Thoracic aorta (tissue), 2 donors: Measurements from ENCODE around the gene CCR5. TPM values are rescaled to one million over a fixed set of nuclear protein-coding genes. Genes with fewer than 3 reads are reported as not detected.

Source experiments
- ATAC-seq: fragments of 150-250 bp; one replicate; pipeline ENCODE4 v1.8.0; 2017; ENCODE audit warnings: low read depth; ENCODE audit not compliant: insufficient number of reproducible peaks, low FRiP score
- DNase-seq: peaks from one replicate; pipeline ENCODE4 v3.0.0-alpha.2; 2020; ENCODE audit warnings: low spot score
- H3K27ac ChIP-seq, 2 donors: fragments of 200-600 bp; sonication (generic); 1 replicate in 1 of 2; 2 replicates in 1 of 2; pipeline ENCODE4 v1.5.1; 2016; ENCODE audit warnings: mild to moderate bottlenecking in 2 of 2, moderate library complexity in 2 of 2
- H3K27me3 ChIP-seq: fragments of 200-600 bp; sonication (generic); replicated peaks from 2 replicates; pipeline ENCODE4 v1.6.0; 2016; ENCODE audit warnings: mild to moderate bottlenecking; ENCODE audit not compliant: insufficient read depth
- H3K36me3 ChIP-seq: fragments of 200-600 bp; sonication (generic); one replicate; pipeline ENCODE4 v1.5.1; 2016
- H3K4me1 ChIP-seq, 2 donors: fragments of 200-600 bp; sonication (generic); 1 replicate in 1 of 2; 2 replicates in 1 of 2; pipeline versions ENCODE4 v1.5.1 to v1.6.0; 2016; ENCODE audit warnings: low read depth in 2 of 2, mild to moderate bottlenecking in 1 of 2; ENCODE audit not compliant: control insufficient read depth in 1 of 2
- H3K4me3 ChIP-seq: fragments of 200-600 bp; sonication (generic); 2 replicates; pipeline ENCODE4 v1.5.1; 2016; ENCODE audit warnings: mild to moderate bottlenecking
- H3K9me3 ChIP-seq: fragments of 200-600 bp; sonication (generic); 2 replicates; pipeline ENCODE4 v1.5.1; 2016
- CTCF ChIP-seq: fragments of 200-600 bp; sonication (generic); IDR thresholded peaks from one replicate; pipeline ENCODE4 v1.5.1; 2019; ENCODE audit warnings: antibody characterized with exemption
- total RNA-seq, 2 donors: library from RNA; depleted of rRNA; stranded (reverse); fragments of >200 nt; gene quantifications; one replicate each; pipeline versions ENCODE4 v1.1.0 to v1.2.3, GENCODE V29; 2016

The CCR5 gene
- total RNA-seq, 2 donors from 2014 or later, result 0.95 to 3.6 TPM

GRCh38 chr3:46334741-46335478, 35.8 kb upstream of the CCR5 start:
- ATAC-seq, result no peak

GRCh38 chr3:46335541-46335940, 35.2 kb upstream of the CCR5 start:
- no peak for ATAC-seq

More at GRCh38 chr3:46334741-46335478, 35.8 kb upstream of the CCR5 start:
- H3K4me3 ChIP-seq, result no peak overlapping the region
- no peak for TF ChIP-seq CTCF
- no peaks in the 10 kb centered on the region for H3K27me3 ChIP-seq
- H3K27ac ChIP-seq, result no peak overlapping the region
- no peaks in the 10 kb centered on the region for H3K36me3 ChIP-seq
- peaks cover 9% of the 10 kb centered on the region for H3K9me3 ChIP-seq
- DNase-seq, result no peak
- no peaks in the 10 kb centered on the region for H3K4me1 ChIP-seq

GRCh38 chr3:46337911-46338310, 32.8 kb upstream of the CCR5 start:
- DNase-seq (no peak), ATAC-seq (no peak)
- TF ChIP-seq CTCF, result no peak
- Histone ChIP-seq H3K9me3 (peaks cover 9% of the 10 kb centered on the region), H3K27me3 (no peaks in the 10 kb centered on the region), H3K4me3 (no peak overlapping the region), H3K36me3 (no peaks in the 10 kb centered on the region), H3K27ac (no peak overlapping the region), H3K4me1 (no peaks in the 10 kb centered on the region)

More at GRCh38 chr3:46335541-46335940, 35.2 kb upstream of the CCR5 start:
- H3K4me3 ChIP-seq, result no peak overlapping the region
- H3K27me3 ChIP-seq, result no peaks in the 10 kb centered on the region
- no peaks in the 10 kb centered on the region for H3K36me3 ChIP-seq
- no peak for DNase-seq
- no peak for TF ChIP-seq CTCF
- H3K4me1 ChIP-seq, result no peaks in the 10 kb centered on the region
- H3K27ac ChIP-seq, result no peak overlapping the region
- H3K9me3 ChIP-seq, result peaks cover 9% of the 10 kb centered on the region

- ATAC-seq (no peak), DNase-seq (no peak)
- no peaks in the 10 kb centered on the region for H3K27me3 ChIP-seq
- no peaks in the 10 kb centered on the region for H3K4me1 ChIP-seq
- H3K4me3 ChIP-seq, result no peak overlapping the region
- no peaks in the 10 kb centered on the region for H3K36me3 ChIP-seq
- H3K27ac ChIP-seq, result no peak overlapping the region
- H3K9me3 ChIP-seq, result peaks cover 9% of the 10 kb centered on the region
- no peak for TF ChIP-seq CTCF
Measured at GRCh38 chr3:46338840-46339239, 31.9 kb upstream of the CCR5 start.

- no peak for DNase-seq
- no peak for ATAC-seq
- no peak for TF ChIP-seq CTCF
- Histone ChIP-seq H3K36me3 (no peaks in the 10 kb centered on the region), H3K4me1 (no peaks in the 10 kb centered on the region), H3K27ac (no peak overlapping the region), H3K4me3 (no peak overlapping the region), H3K9me3 (no peaks in the 10 kb centered on the region), H3K27me3 (no peaks in the 10 kb centered on the region)
Measured at GRCh38 chr3:46344476-46344875, 26.3 kb upstream of the CCR5 start.
